GM12892 (cell line): ENCODE results near the gene RPS6KA2.

ENCODE experiments used
- POLR2A ChIP-seq: IDR thresholded peaks from 2 replicates; pipeline ENCODE4 v1.6.1; 2011; ENCODE audit warnings: low read depth, low read length, control low read depth
- POLR2AphosphoS5 ChIP-seq: IDR thresholded peaks from 2 replicates; pipeline ENCODE4 v1.6.1; 2011; ENCODE audit warnings: low read depth, low read length, control low read depth

DNA sequence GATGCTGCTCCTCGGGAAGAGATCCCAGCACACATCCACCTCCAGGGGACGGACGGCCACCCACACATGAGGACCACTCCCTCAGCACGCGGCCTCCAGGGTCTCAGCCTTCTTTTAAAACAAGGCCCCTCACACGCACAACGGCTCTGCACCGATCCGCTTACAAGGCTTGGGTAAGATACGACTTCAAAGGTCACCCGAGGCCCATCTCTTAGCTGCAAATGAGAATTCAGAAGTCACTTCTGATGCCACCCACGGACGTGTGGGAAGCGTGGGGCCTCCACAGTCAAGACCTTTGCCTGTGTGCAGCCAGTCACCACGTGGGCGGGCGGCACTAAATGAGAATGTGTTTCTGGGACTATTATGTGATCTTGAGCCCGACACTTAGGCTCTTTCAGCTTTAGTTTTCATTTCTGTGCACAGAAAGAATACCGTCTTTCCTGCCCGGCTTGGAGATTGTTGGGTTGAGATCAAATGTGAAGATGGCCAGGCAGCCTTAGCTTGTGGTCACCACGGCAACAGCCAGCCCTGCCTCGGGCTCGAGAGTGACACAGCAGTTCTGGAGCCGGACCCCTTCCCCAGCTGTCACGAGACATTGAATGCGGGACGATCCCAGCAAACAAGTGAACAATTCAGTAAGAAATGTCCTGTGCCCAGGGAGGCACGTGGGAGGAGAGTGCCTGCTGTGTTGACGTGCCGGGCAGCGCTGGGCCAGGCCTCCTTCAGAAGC, 132.1 kb downstream of the RPS6KA2 start:
- TF ChIP-seq POLR2AphosphoS5 (no peak), POLR2A (no peak)
